ENCODE data around the gene SEMA5A. TPM values are rescaled to one million over a fixed set of nuclear protein-coding genes. Genes with fewer than 3 reads are reported as not detected.

The SEMA5A gene
- total RNA-seq, 1 experiment from 2014 or later: 9.3 TPM

GRCh38 chr5:9523090-9523823, 22.6 kb downstream of the SEMA5A start (continued):
- TF ChIP-seq ATF6 (CRISPR knock-in tag; IDR thresholded peaks at IDR 0.05): no peak
- no peak for TF ChIP-seq RELA (CRISPR knock-in tag; IDR thresholded peaks at IDR 0.05; ENCODE audit: borderline replicate concordance)
- TF ChIP-seq TP53 (CRISPR knock-in tag; IDR thresholded peaks at IDR 0.05): no peak
- no peak for TF ChIP-seq ZBTB43 (CRISPR knock-in tag; IDR thresholded peaks at IDR 0.05)
- no peak for TF ChIP-seq ARID4B (CRISPR knock-in tag; IDR thresholded peaks at IDR 0.05; ENCODE audit: borderline replicate concordance)
- no peak for TF ChIP-seq TEAD1 (CRISPR knock-in tag; IDR thresholded peaks at IDR 0.05)
- no peak for TF ChIP-seq NFATC4 (CRISPR knock-in tag; IDR thresholded peaks at IDR 0.05)
- no peak for TF ChIP-seq USF2 (CRISPR knock-in tag; IDR thresholded peaks at IDR 0.05)
- no peak for TF ChIP-seq GABPB1 (CRISPR knock-in tag; IDR thresholded peaks at IDR 0.05)
- TF ChIP-seq SMAD3 (CRISPR knock-in tag; IDR thresholded peaks at IDR 0.05; ENCODE audit: borderline replicate concordance): no peak
- TF ChIP-seq CTCF (IDR thresholded peaks at IDR 0.05): no peak
- no peak for TF ChIP-seq ZNF281 (CRISPR knock-in tag; IDR thresholded peaks at IDR 0.05)

GRCh38 chr5:9519537-9519936, 26.3 kb downstream of the SEMA5A start:
- Mint-ChIP-seq H3K27ac (no peak overlapping the region), H3K4me3 (no peak overlapping the region), H3K27me3 (ENCODE audit: low read depth) (no peaks in the 10 kb centered on the region), H3K9me3 (no peaks in the 10 kb centered on the region), H3K4me1 (peaks cover 8% of the 10 kb centered on the region), H3K36me3 (no peaks in the 10 kb centered on the region)
- POLR2A ChIA-PET: no interaction called here
- TF ChIP-seq FOXP4 (CRISPR knock-in tag; IDR thresholded peaks at IDR 0.05): no peak
- TF ChIP-seq ZNF416 (CRISPR knock-in tag; IDR thresholded peaks at IDR 0.05): no peak
- TF ChIP-seq GTF2I (CRISPR knock-in tag; conservative IDR thresholded peaks at IDR 0.05): no peak
- TF ChIP-seq FOXK1 (CRISPR knock-in tag; IDR thresholded peaks at IDR 0.05): no peak
- no peak for TF ChIP-seq HMGXB4 (CRISPR knock-in tag; IDR thresholded peaks at IDR 0.05)
- TF ChIP-seq RORB (CRISPR knock-in tag; IDR thresholded peaks at IDR 0.05): no peak
- ATAC-seq (no peak), DNase-seq (ENCODE audit: low spot score) (no peak)
- CTCF ChIA-PET: no interaction called here

Data from WTC11 (cell line).